Liver (tissue), 9 donors: Measurements from ENCODE around the gene CCR7. TPM values are rescaled to one million over a fixed set of nuclear protein-coding genes. Genes with fewer than 3 reads are reported as not detected.
"Not testable (repeated sequence)": the region's sequence is repeated elsewhere in the genome, so short reads cannot be mapped to it uniquely, and the experiment has no call there.

Experiments used
- DNase-seq: peaks from one replicate; pipeline ENCODE4 v3.0.0-alpha.2; 2017; ENCODE audit warnings: low spot score
- H3K27ac ChIP-seq, 2 donors: one replicate each; pipeline ENCODE4 v1.7.0; 2013; ENCODE audit warnings: inconsistent platforms in 2 of 2, low read length in 2 of 2, control low read depth in 1 of 2, low read depth in 1 of 2, mild to moderate bottlenecking in 1 of 2
- H3K27me3 ChIP-seq, 4 donors: one replicate each; pipeline versions ENCODE4 v1.6.1 to v1.7.0; 2013; ENCODE audit warnings: low read length in 3 of 4, inconsistent platforms in 1 of 4, mild to moderate bottlenecking in 1 of 4, moderate library complexity in 1 of 4; ENCODE audit not compliant: control insufficient read depth in 4 of 4, insufficient read depth in 4 of 4
- H3K36me3 ChIP-seq, 4 donors: one replicate each; pipeline versions ENCODE4 v1.6.1 to v1.7.0; 2013; ENCODE audit warnings: low read length in 3 of 4, mild to moderate bottlenecking in 3 of 4, low read depth in 1 of 4, moderate library complexity in 1 of 4; ENCODE audit not compliant: control insufficient read depth in 4 of 4, insufficient read depth in 3 of 4
- H3K4me1 ChIP-seq, 4 donors: one replicate each; pipeline versions ENCODE4 v1.6.1 to v1.7.0; 2013; ENCODE audit warnings: low read length in 3 of 4, mild to moderate bottlenecking in 3 of 4, moderate library complexity in 1 of 4; ENCODE audit not compliant: control insufficient read depth in 4 of 4, insufficient read depth in 4 of 4
- H3K4me3 ChIP-seq, 3 donors: one replicate each; pipeline versions ENCODE4 v1.6.1 to v1.7.0; 2013; ENCODE audit warnings: low read length in 3 of 3, control low read depth in 1 of 3, low read depth in 1 of 3, mild to moderate bottlenecking in 1 of 3
- H3K9ac ChIP-seq, 2 donors: one replicate each; pipeline ENCODE4 v1.7.0; 2013; ENCODE audit warnings: low read length in 2 of 2, mild to moderate bottlenecking in 2 of 2, moderate library complexity in 2 of 2, control low read depth in 1 of 2, low read depth in 1 of 2
- H3K9me3 ChIP-seq, 4 donors: one replicate each; pipeline versions ENCODE4 v1.6.1 to v1.7.0; 2013; ENCODE audit warnings: low read length in 3 of 4; ENCODE audit not compliant: control insufficient read depth in 4 of 4
- EGR1 ChIP-seq, 2 donors: IDR thresholded peaks; 2 replicates each; pipeline ENCODE4 v1.6.1; 2016 to 2018; ENCODE audit warnings: antibody characterized with exemption in 2 of 2, low read depth in 2 of 2
- FOXA1 ChIP-seq: IDR thresholded peaks from 2 replicates; pipeline ENCODE4 v1.6.1; 2016; ENCODE audit warnings: antibody characterized with exemption
- FOXA2 ChIP-seq: IDR thresholded peaks from 2 replicates; pipeline ENCODE4 v1.6.1; 2016; ENCODE audit warnings: antibody characterized with exemption
- GABPA ChIP-seq, 2 donors: IDR thresholded peaks in 1 of 2; conservative IDR thresholded peaks in 1 of 2; 2 replicates each; pipeline ENCODE4 v1.6.1; 2016; ENCODE audit warnings: antibody characterized with exemption in 2 of 2, mild to moderate bottlenecking in 1 of 2, moderate library complexity in 1 of 2
- HNF4A ChIP-seq, 2 donors: conservative IDR thresholded peaks; 2 replicates each; pipeline ENCODE4 v1.6.1; 2016; ENCODE audit warnings: antibody characterized with exemption in 2 of 2, mild to moderate bottlenecking in 2 of 2
- HNF4G ChIP-seq: IDR thresholded peaks from 2 replicates; pipeline ENCODE4 v1.6.1; 2016; ENCODE audit warnings: antibody characterized with exemption
- JUND ChIP-seq, 2 donors: IDR thresholded peaks; 2 replicates each; pipeline ENCODE4 v1.6.1; 2016; ENCODE audit warnings: antibody characterized with exemption in 2 of 2
- NR2F2 ChIP-seq: IDR thresholded peaks from 2 replicates; pipeline ENCODE4 v1.6.1; 2016; ENCODE audit warnings: antibody characterized with exemption
- RAD21 ChIP-seq, 2 donors: IDR thresholded peaks; 2 replicates each; pipeline ENCODE4 v1.6.1; 2016; ENCODE audit warnings: antibody characterized with exemption in 2 of 2, mild to moderate bottlenecking in 2 of 2
- RXRA ChIP-seq, 2 donors: IDR thresholded peaks; 2 replicates each; pipeline ENCODE4 v1.6.1; 2017 to 2018; ENCODE audit warnings: antibody characterized with exemption in 2 of 2, mild to moderate bottlenecking in 1 of 2
- SP1 ChIP-seq: IDR thresholded peaks from 2 replicates; pipeline ENCODE4 v1.6.1; 2018; ENCODE audit warnings: antibody characterized with exemption, mild to moderate bottlenecking
- TAF1 ChIP-seq: conservative IDR thresholded peaks from 2 replicates; pipeline ENCODE4 v1.6.1; 2016; ENCODE audit warnings: antibody characterized with exemption, mild to moderate bottlenecking
- YY1 ChIP-seq: IDR thresholded peaks from 2 replicates; pipeline ENCODE4 v1.6.1; 2016; ENCODE audit warnings: antibody characterized with exemption, mild to moderate bottlenecking
- WGBS: extraction: QIAGEN DNeasy Blood & Tissue Kit; methylation state at CpG from one replicate; pipeline ENCODE4 v1.1.7; 2013; 5-methylcytosine and 5-hydroxymethylcytosine counted together
- polyA plus RNA-seq, 2 donors: library from polyadenylated mRNA; stranded (reverse) in 1 of 2; unstranded in 1 of 2; fragments of 200-250 nt in 1 of 2; fragments of >200 nt in 1 of 2; fragmentation: Nextera tagmentation in 1 of 2; extraction: Ambion mirVana in 1 of 2; gene quantifications; one replicate each; pipeline versions ENCODE4 v1.2.1 to v1.2.3, GENCODE V29; 2013 to 2015
- total RNA-seq, 2 donors: library from RNA; depleted of rRNA; stranded (reverse); fragments of >200 nt; gene quantifications; one replicate each; pipeline ENCODE4 v1.2.3, GENCODE V29; 2014
- TF ChIP-seq, protein P1 (sequence below): IDR thresholded peaks from 2 replicates; pipeline ENCODE4 v1.6.1; 2016; ENCODE audit warnings: antibody characterized with exemption
- TF ChIP-seq, protein P2 (sequence below): IDR thresholded peaks from 2 replicates; pipeline ENCODE4 v1.6.1; 2016; ENCODE audit warnings: antibody characterized with exemption
- TF ChIP-seq, protein P3 (sequence below): IDR thresholded peaks from 2 replicates; pipeline ENCODE4 v1.6.1; 2016; ENCODE audit warnings: antibody characterized with exemption
- TF ChIP-seq, protein P4 (sequence below): fragments of 150-350 bp; IDR thresholded peaks from 2 replicates; pipeline ENCODE4 v1.5.1; 2017; ENCODE audit warnings: improper control_type of control experiment, low read depth, low read length; ENCODE audit not compliant: missing input control
- TF ChIP-seq, protein P5 (sequence below): IDR thresholded peaks from 2 replicates; pipeline ENCODE4 v1.6.1; 2016; ENCODE audit warnings: antibody characterized with exemption, mild to moderate bottlenecking
- donor health status: healthy.
- donor health status: healthy.
- donor health status: healthy.
- donor health status: healthy.
- donor health status: healthy.

CCR7 gene
- total and polyA plus RNA-seq, 4 donors: 0.08 to 0.89 (median 0.28) TPM

DNA sequence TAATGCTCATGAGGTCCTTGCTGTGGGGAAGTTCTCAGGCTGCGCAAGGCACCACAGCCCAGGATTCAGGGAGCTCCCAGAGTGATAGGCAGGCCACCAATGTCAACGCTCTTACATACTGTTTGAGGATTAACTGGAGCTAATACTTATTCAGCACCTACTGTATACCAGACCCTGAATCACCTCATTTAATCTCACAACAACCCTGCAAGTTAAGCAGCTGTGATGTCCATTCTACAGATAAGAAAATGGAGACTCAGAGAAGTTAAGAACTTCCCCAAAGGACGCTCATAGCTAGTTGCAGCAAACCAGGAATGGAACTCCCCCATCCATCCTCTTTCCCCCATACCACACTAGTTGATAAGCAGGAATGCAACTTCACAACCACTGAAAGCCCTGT lies 25.5 kb upstream of the CCR7 start:
- no peaks in the 10 kb centered on the region for H3K9me3 ChIP-seq
- no peak for TF ChIP-seq NR2F2
- no peak for TF ChIP-seq FOXA2
- TF ChIP-seq EGR1 (IDR thresholded peaks at IDR 0.05; ENCODE audit: low read depth in 2 of 2): no peak
- TF ChIP-seq YY1: no peak
- no peak for TF ChIP-seq FOXA1
- TF ChIP-seq RAD21 (IDR thresholded peaks at IDR 0.05): no peak
- no peak for TF ChIP-seq JUND (IDR thresholded peaks at IDR 0.05)
- no peak for TF ChIP-seq GABPA (IDR thresholded peaks at IDR 0.05 in 1 of 2, conservative IDR thresholded peaks at IDR 0.05 in 1 of 2)
- TF ChIP-seq, protein P1, sequence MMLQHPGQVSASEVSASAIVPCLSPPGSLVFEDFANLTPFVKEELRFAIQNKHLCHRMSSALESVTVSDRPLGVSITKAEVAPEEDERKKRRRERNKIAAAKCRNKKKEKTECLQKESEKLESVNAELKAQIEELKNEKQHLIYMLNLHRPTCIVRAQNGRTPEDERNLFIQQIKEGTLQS: no peak
- no peak for TF ChIP-seq HNF4A (conservative IDR thresholded peaks at IDR 0.05)
- TF ChIP-seq, protein P2, sequence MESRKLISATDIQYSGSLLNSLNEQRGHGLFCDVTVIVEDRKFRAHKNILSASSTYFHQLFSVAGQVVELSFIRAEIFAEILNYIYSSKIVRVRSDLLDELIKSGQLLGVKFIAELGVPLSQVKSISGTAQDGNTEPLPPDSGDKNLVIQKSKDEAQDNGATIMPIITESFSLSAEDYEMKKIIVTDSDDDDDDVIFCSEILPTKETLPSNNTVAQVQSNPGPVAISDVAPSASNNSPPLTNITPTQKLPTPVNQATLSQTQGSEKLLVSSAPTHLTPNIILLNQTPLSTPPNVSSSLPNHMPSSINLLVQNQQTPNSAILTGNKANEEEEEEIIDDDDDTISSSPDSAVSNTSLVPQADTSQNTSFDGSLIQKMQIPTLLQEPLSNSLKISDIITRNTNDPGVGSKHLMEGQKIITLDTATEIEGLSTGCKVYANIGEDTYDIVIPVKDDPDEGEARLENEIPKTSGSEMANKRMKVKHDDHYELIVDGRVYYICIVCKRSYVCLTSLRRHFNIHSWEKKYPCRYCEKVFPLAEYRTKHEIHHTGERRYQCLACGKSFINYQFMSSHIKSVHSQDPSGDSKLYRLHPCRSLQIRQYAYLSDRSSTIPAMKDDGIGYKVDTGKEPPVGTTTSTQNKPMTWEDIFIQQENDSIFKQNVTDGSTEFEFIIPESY: no peak
- no peak for TF ChIP-seq HNF4G
- no peak overlapping the region for H3K27ac ChIP-seq
- H3K4me1 ChIP-seq: peaks cover 0 to 3% (median under 1%) of the 10 kb centered on the region in 4 donors
- DNase-seq: no peak
- 96% methylated on average over 3 of the region's 3 CpGs for WGBS
- no peak overlapping the region for H3K9ac ChIP-seq
- no peaks in the 10 kb centered on the region for H3K36me3 ChIP-seq
- H3K27me3 ChIP-seq: no peaks in the 10 kb centered on the region
- no peak overlapping the region for H3K4me3 ChIP-seq

DNA sequence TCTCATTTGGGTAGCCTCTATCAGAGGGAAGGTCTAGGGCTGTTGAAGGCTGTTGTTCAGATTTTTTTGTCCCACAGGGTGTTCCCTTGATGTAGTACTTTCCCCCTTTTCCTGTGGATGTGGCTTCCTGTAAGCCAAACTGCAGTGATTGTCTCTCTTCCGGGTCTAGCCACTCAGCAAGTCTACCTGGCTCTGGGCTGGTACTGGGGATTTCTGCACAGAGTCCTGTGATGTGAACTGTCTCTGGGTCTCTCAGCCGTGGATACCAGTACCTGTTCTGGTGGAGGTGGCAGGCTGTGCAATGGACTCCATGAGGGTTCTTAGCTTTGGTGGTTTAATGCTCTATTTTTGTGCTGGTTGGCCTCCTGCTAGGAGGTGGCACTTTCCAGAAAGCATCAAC lies 23.3 kb upstream of the CCR7 start:
- no peaks in the 10 kb centered on the region for H3K36me3 ChIP-seq
- TF ChIP-seq GABPA (IDR thresholded peaks at IDR 0.05 in 1 of 2, conservative IDR thresholded peaks at IDR 0.05 in 1 of 2) (no peak), FOXA1 (no peak), YY1 (no peak), HNF4A (conservative IDR thresholded peaks at IDR 0.05) (no peak), RXRA (IDR thresholded peaks at IDR 0.05) (no peak), EGR1 (IDR thresholded peaks at IDR 0.05; ENCODE audit: low read depth in 2 of 2) (no peak), TAF1 (no peak), JUND (IDR thresholded peaks at IDR 0.05) (no peak), SP1 (no peak), FOXA2 (no peak), HNF4G (no peak), RAD21 (IDR thresholded peaks at IDR 0.05) (no peak)
- TF ChIP-seq, protein P3, sequence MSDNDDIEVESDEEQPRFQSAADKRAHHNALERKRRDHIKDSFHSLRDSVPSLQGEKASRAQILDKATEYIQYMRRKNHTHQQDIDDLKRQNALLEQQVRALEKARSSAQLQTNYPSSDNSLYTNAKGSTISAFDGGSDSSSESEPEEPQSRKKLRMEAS: no peak
- TF ChIP-seq, protein P4, sequence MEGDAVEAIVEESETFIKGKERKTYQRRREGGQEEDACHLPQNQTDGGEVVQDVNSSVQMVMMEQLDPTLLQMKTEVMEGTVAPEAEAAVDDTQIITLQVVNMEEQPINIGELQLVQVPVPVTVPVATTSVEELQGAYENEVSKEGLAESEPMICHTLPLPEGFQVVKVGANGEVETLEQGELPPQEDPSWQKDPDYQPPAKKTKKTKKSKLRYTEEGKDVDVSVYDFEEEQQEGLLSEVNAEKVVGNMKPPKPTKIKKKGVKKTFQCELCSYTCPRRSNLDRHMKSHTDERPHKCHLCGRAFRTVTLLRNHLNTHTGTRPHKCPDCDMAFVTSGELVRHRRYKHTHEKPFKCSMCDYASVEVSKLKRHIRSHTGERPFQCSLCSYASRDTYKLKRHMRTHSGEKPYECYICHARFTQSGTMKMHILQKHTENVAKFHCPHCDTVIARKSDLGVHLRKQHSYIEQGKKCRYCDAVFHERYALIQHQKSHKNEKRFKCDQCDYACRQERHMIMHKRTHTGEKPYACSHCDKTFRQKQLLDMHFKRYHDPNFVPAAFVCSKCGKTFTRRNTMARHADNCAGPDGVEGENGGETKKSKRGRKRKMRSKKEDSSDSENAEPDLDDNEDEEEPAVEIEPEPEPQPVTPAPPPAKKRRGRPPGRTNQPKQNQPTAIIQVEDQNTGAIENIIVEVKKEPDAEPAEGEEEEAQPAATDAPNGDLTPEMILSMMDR: no peak
- TF ChIP-seq, protein P2: no peak
- TF ChIP-seq, protein P5, sequence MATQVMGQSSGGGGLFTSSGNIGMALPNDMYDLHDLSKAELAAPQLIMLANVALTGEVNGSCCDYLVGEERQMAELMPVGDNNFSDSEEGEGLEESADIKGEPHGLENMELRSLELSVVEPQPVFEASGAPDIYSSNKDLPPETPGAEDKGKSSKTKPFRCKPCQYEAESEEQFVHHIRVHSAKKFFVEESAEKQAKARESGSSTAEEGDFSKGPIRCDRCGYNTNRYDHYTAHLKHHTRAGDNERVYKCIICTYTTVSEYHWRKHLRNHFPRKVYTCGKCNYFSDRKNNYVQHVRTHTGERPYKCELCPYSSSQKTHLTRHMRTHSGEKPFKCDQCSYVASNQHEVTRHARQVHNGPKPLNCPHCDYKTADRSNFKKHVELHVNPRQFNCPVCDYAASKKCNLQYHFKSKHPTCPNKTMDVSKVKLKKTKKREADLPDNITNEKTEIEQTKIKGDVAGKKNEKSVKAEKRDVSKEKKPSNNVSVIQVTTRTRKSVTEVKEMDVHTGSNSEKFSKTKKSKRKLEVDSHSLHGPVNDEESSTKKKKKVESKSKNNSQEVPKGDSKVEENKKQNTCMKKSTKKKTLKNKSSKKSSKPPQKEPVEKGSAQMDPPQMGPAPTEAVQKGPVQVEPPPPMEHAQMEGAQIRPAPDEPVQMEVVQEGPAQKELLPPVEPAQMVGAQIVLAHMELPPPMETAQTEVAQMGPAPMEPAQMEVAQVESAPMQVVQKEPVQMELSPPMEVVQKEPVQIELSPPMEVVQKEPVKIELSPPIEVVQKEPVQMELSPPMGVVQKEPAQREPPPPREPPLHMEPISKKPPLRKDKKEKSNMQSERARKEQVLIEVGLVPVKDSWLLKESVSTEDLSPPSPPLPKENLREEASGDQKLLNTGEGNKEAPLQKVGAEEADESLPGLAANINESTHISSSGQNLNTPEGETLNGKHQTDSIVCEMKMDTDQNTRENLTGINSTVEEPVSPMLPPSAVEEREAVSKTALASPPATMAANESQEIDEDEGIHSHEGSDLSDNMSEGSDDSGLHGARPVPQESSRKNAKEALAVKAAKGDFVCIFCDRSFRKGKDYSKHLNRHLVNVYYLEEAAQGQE: no peak

DNA sequence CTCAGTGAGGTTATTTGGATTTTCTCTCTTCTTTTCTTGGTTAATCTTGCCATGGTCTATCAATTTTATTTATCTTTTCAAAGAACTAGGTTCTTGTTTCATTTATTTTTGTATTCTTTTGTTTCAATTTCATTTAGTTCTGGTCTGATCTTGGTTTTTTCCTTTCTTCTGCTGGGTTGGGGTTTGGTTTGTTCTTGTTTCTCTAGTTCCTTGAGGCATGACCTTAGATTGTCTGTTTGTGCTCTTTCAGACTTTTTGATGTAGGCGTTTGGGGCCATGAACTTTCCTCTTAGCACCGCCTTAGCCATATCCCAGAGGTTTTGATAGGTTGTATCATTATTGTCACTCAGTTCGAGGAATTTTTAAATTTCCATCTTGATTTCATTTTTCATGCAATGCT lies 21.0 kb upstream of the CCR7 start:
- H3K27ac ChIP-seq, H3K9ac ChIP-seq, H3K4me3 ChIP-seq, H3K36me3 ChIP-seq, H3K9me3 ChIP-seq, H3K27me3 ChIP-seq, DNase-seq, H3K4me1 ChIP-seq: not testable (repeated sequence)
- WGBS: 82% methylated on average over 3 of the region's 3 CpGs

More for the DNA sequence above, 23.3 kb upstream of the CCR7 start:
- H3K27me3 ChIP-seq: no peaks in the 10 kb centered on the region
- no peak overlapping the region for H3K4me3 ChIP-seq
- no peaks in the 10 kb centered on the region for H3K9me3 ChIP-seq
- H3K4me1 ChIP-seq: no peaks in the 10 kb centered on the region
- H3K27ac ChIP-seq: no peak overlapping the region
- 82% methylated on average over 2 of the region's 2 CpGs for WGBS
- no peak for DNase-seq
- H3K9ac ChIP-seq: no peak overlapping the region
